H9 (cell line): Measurements from ENCODE around the gene RABGAP1L. TPM values are rescaled to one million over a fixed set of nuclear protein-coding genes. Genes with fewer than 3 reads are reported as not detected.

Experiments
- DNase-seq: peaks from one replicate; pipeline ENCODE4 v3.0.0-alpha.2; 2017
- H2AFZ ChIP-seq: one replicate; pipeline ENCODE4 v1.6.1; 2013; ENCODE audit warnings: mild to moderate bottlenecking, low read length, control low read depth, moderate library complexity
- H2AK5ac ChIP-seq: 2 replicates; pipeline ENCODE4 v1.6.1; 2013; ENCODE audit warnings: low read length, control low read depth, mixed read lengths; ENCODE audit not compliant: insufficient read length
- H2BK120ac ChIP-seq: one replicate; pipeline ENCODE4 v1.6.1; 2013; ENCODE audit warnings: low read depth, mild to moderate bottlenecking, low read length, control low read depth, inconsistent platforms; ENCODE audit not compliant: poor library complexity, severe bottlenecking
- H2BK12ac ChIP-seq: 2 replicates; pipeline ENCODE4 v1.6.1; 2013; ENCODE audit warnings: low read length, control low read depth, mixed read lengths, low read depth; ENCODE audit not compliant: insufficient read length
- H2BK15ac ChIP-seq: 2 replicates; pipeline ENCODE4 v1.6.1; 2013; ENCODE audit warnings: low read depth, low read length, control low read depth
- H2BK20ac ChIP-seq: one replicate; pipeline ENCODE4 v1.6.1; 2013; ENCODE audit warnings: low read depth, mild to moderate bottlenecking, low read length, control low read depth, inconsistent platforms; ENCODE audit not compliant: poor library complexity, severe bottlenecking
- H2BK5ac ChIP-seq: 2 replicates; pipeline ENCODE4 v1.6.1; 2013; ENCODE audit warnings: low read length, control low read depth, mixed read lengths; ENCODE audit not compliant: insufficient read length
- H3K14ac ChIP-seq: 2 replicates; pipeline ENCODE4 v1.6.1; 2013; ENCODE audit warnings: low read length, control low read depth; ENCODE audit not compliant: insufficient read depth
- H3K18ac ChIP-seq: 2 replicates; pipeline ENCODE4 v1.6.1; 2013; ENCODE audit warnings: low read depth, mild to moderate bottlenecking, mixed read lengths, low read length, control low read depth; ENCODE audit not compliant: insufficient read length
- H3K23ac ChIP-seq: 2 replicates; pipeline ENCODE4 v1.6.1; 2013; ENCODE audit warnings: low read length, control low read depth, mixed read lengths, low read depth; ENCODE audit not compliant: insufficient read length
- H3K23me2 ChIP-seq: 2 replicates; pipeline ENCODE4 v1.6.1; 2013; ENCODE audit warnings: low read depth, mild to moderate bottlenecking, mixed read lengths, low read length, control low read depth; ENCODE audit not compliant: insufficient read length, poor library complexity, severe bottlenecking
- H3K27ac ChIP-seq: 2 replicates; pipeline ENCODE4 v1.5.1; 2013; ENCODE audit warnings: low read length, control low read depth, mixed read lengths, low read depth; ENCODE audit not compliant: insufficient read length
- H3K27me3 ChIP-seq: 2 replicates; pipeline ENCODE4 v1.6.1; 2013; ENCODE audit warnings: low read length, control low read depth, inconsistent platforms; ENCODE audit not compliant: insufficient read depth
- H3K4ac ChIP-seq: 2 replicates; pipeline ENCODE4 v1.6.1; 2013; ENCODE audit warnings: low read depth, mild to moderate bottlenecking, control low read depth, inconsistent platforms, low read length, moderate library complexity
- H3K4me1 ChIP-seq: 2 replicates; pipeline ENCODE4 v1.6.1; 2013; ENCODE audit warnings: low read length, control low read depth, inconsistent platforms; ENCODE audit not compliant: insufficient read depth
- H3K4me2 ChIP-seq: 2 replicates; pipeline ENCODE4 v1.6.1; 2013; ENCODE audit warnings: low read length, control low read depth, mixed read lengths; ENCODE audit not compliant: insufficient read length, insufficient read depth
- H3K56ac ChIP-seq: 2 replicates; pipeline ENCODE4 v1.6.1; 2013; ENCODE audit warnings: low read depth, mild to moderate bottlenecking, mixed read lengths, low read length, control low read depth; ENCODE audit not compliant: insufficient read length
- H3K79me1 ChIP-seq: 2 replicates; pipeline ENCODE4 v1.6.1; 2013; ENCODE audit warnings: low read depth, mild to moderate bottlenecking, moderate library complexity, low read length, control low read depth, inconsistent platforms; ENCODE audit not compliant: insufficient read depth, poor library complexity, severe bottlenecking
- H3K79me2 ChIP-seq: 2 replicates; pipeline ENCODE4 v1.6.1; 2013; ENCODE audit warnings: low read length, control low read depth, inconsistent platforms; ENCODE audit not compliant: insufficient read depth
- H3K9ac ChIP-seq: 2 replicates; pipeline ENCODE4 v1.6.1; 2013; ENCODE audit warnings: low read length, control low read depth, mixed read lengths; ENCODE audit not compliant: insufficient read length; ENCODE audit errors: extremely low read depth
- H3K9me3 ChIP-seq: one replicate; pipeline ENCODE4 v1.6.1; 2013; ENCODE audit warnings: low read depth, low read length, inconsistent platforms; ENCODE audit not compliant: control insufficient read depth
- H3T11ph ChIP-seq: one replicate; pipeline ENCODE4 v1.6.1; 2013; ENCODE audit warnings: mild to moderate bottlenecking, low read length, control low read depth, inconsistent platforms
- H4K20me1 ChIP-seq: one replicate; pipeline ENCODE4 v1.6.1; 2013; ENCODE audit not compliant: control insufficient read depth, insufficient read length, insufficient read depth
- H4K5ac ChIP-seq: 2 replicates; pipeline ENCODE4 v1.6.1; 2013; ENCODE audit warnings: low read depth, mild to moderate bottlenecking, mixed read lengths, low read length, control low read depth; ENCODE audit not compliant: insufficient read length
- H4K8ac ChIP-seq: replicated peaks from 2 replicates; pipeline ENCODE4 v1.6.1; 2013; ENCODE audit warnings: low read length, control low read depth, mixed read lengths, low read depth; ENCODE audit not compliant: insufficient read length
- H4K91ac ChIP-seq: 2 replicates; pipeline ENCODE4 v1.6.1; 2013; ENCODE audit warnings: low read depth, mild to moderate bottlenecking, moderate library complexity, mixed read lengths, low read length, control low read depth; ENCODE audit not compliant: insufficient read length
- H3K27ac Mint-ChIP-seq, 3 experiments: 2 replicates in 2 of 3; 3 replicates in 1 of 3; pipeline ENCODE4 v1.8.0; 2020 to 2021; ENCODE audit warnings: mixed read lengths in 3 of 3, mild to moderate bottlenecking in 1 of 3, moderate library complexity in 1 of 3
- H3K27me3 Mint-ChIP-seq: 2 replicates; pipeline ENCODE4 v1.8.0; 2021; ENCODE audit warnings: low read depth, mild to moderate bottlenecking, moderate library complexity, mixed read lengths
- H3K36me3 Mint-ChIP-seq, 3 experiments: 2 replicates in 2 of 3; 3 replicates in 1 of 3; pipeline ENCODE4 v1.8.0; 2020 to 2021; ENCODE audit warnings: low read depth in 3 of 3, mixed read lengths in 3 of 3; ENCODE audit not compliant: insufficient read depth in 1 of 3
- H3K4me1 Mint-ChIP-seq, 2 experiments: 2 replicates each; pipeline ENCODE4 v1.8.0; 2020; ENCODE audit warnings: mixed read lengths in 2 of 2
- H3K4me3 Mint-ChIP-seq, 2 experiments: 2 replicates in 1 of 2; 3 replicates in 1 of 2; pipeline ENCODE4 v1.8.0; 2020 to 2021; ENCODE audit warnings: mild to moderate bottlenecking in 2 of 2, mixed read lengths in 2 of 2, moderate library complexity in 1 of 2
- H3K9me3 Mint-ChIP-seq, 2 experiments: 2 replicates in 1 of 2; 3 replicates in 1 of 2; pipeline ENCODE4 v1.8.0; 2020; ENCODE audit warnings: mild to moderate bottlenecking in 2 of 2, mixed read lengths in 2 of 2, moderate library complexity in 1 of 2
- CTCF ChIP-seq: fragments of 200-600 bp; sonication (generic); conservative IDR thresholded peaks from 3 replicates; pipeline ENCODE4 v1.8.0; 2021; ENCODE audit warnings: antibody characterized with exemption, mild to moderate bottlenecking
- WGBS: extraction: QIAGEN DNeasy Blood & Tissue Kit; methylation state at CpG from one replicate; pipeline ENCODE4 v1.1.7; 2013; ENCODE audit warnings: missing lambda C conversion rate, low lambda C conversion rate, mixed read lengths; ENCODE audit not compliant: insufficient read length; ENCODE audit errors: extremely low coverage; 5-methylcytosine and 5-hydroxymethylcytosine counted together
- total RNA-seq: library from RNA; stranded (reverse); gene quantifications from 2 replicates; pipeline ENCODE4 v1.2.1, GENCODE V29; 2021

The RABGAP1L gene
- total RNA-seq, 1 experiment from 2014 or later, result 147 TPM

GRCh38 chr1:174949061-174949460 is 789.7 kb downstream of the RABGAP1L start:
- TF ChIP-seq CTCF, result no peak
- no peak overlapping the region for H3K4me3 Mint-ChIP-seq
- H2AK5ac ChIP-seq, result no peak overlapping the region
- H4K8ac ChIP-seq, result no peak overlapping the region
- no peak for DNase-seq
- no CpG with 5 or more reads among the region's 1 CpG for WGBS
- H2BK20ac ChIP-seq, result no peak overlapping the region
- H3K27me3 Mint-ChIP-seq, result no peaks in the 10 kb centered on the region
- no peak overlapping the region for H3K56ac ChIP-seq
- H3K9me3 Mint-ChIP-seq, result no peaks in the 10 kb centered on the region
- no peak overlapping the region for H2AFZ ChIP-seq
- H4K91ac ChIP-seq, result no peak overlapping the region
- no peak overlapping the region for H2BK12ac ChIP-seq
- H3K23me2 ChIP-seq, result no peaks in the 10 kb centered on the region
- no peaks in the 10 kb centered on the region; the same call in 1 of the 2 replicates for H3K4me1 ChIP-seq
- no peak overlapping the region for H2BK15ac ChIP-seq
- no peak overlapping the region for H3K4me2 ChIP-seq
- H3K14ac ChIP-seq, result no peak overlapping the region
- H3K9me3 ChIP-seq, result no peaks in the 10 kb centered on the region
- H3K4me1 Mint-ChIP-seq, result peaks cover 10 to 22% of the 10 kb centered on the region in 2 experiments
- no peak overlapping the region for H3K4ac ChIP-seq
- no peaks in the 10 kb centered on the region for H4K20me1 ChIP-seq
- H3K79me1 ChIP-seq, result peaks cover 7% of the 10 kb centered on the region
- no peak overlapping the region for H3K18ac ChIP-seq
- H3K27ac Mint-ChIP-seq, result peak overlapping the region in 1 of 3 experiments; percentile 52; a peak in 3 of 7 replicates
- no peak overlapping the region for H3T11ph ChIP-seq
- H3K79me2 ChIP-seq, result peaks cover 4% of the 10 kb centered on the region; the same call in 1 of the 2 replicates
- no peaks in the 10 kb centered on the region for H3K27me3 ChIP-seq
- no peak overlapping the region for H3K27ac ChIP-seq
- H3K36me3 Mint-ChIP-seq, result peaks cover 0 to 35% (median 29%) of the 10 kb centered on the region in 3 experiments; a peak in 6 of 7 replicates
- no peak overlapping the region for H2BK5ac ChIP-seq
- no peak overlapping the region for H2BK120ac ChIP-seq
- H3K23ac ChIP-seq, result no peak overlapping the region
- H4K5ac ChIP-seq, result no peak overlapping the region
- H3K9ac ChIP-seq, result no peak overlapping the region
